SK-N-SH treated with all-trans-retinoic acid at 6 μM for 48 hours (cell line): ENCODE data around the gene RAB11FIP4.

ENCODE experiments used
- ATAC-seq: fragments of 200-7000 bp; cut with Tn5 transposase; 3 replicates; pipeline ENCODE4 v1.9.1; 2020; ENCODE audit warnings: mild to moderate bottlenecking, moderate library complexity
- ARNTL ChIP-seq: fragments of 450-650 bp; formaldehyde crosslinking; IDR thresholded peaks from 2 replicates; pipeline ENCODE4 v1.5.0; 2020; ENCODE audit warnings: low read depth, mild to moderate bottlenecking, moderate library complexity, borderline replicate concordance
- BACH2 ChIP-seq: fragments of 250-450 bp; sonication (Bioruptor Pico); IDR thresholded peaks from 2 replicates; pipeline ENCODE4 v1.9.0; 2021; ENCODE audit warnings: mild to moderate bottlenecking, borderline replicate concordance
- CREB5 ChIP-seq: fragments of 250-450 bp; sonication (Bioruptor Pico); IDR thresholded peaks from 2 replicates; pipeline ENCODE4 v1.5.1; 2020; ENCODE audit warnings: low read depth, mild to moderate bottlenecking, moderate library complexity
- CSDC2 ChIP-seq: fragments of 250-450 bp; sonication (Bioruptor Pico); IDR thresholded peaks from 2 replicates; pipeline ENCODE4 v1.5.0; 2020; ENCODE audit warnings: mild to moderate bottlenecking, moderate library complexity
- CSRNP3 ChIP-seq: fragments of 250-450 bp; sonication (Bioruptor Pico); IDR thresholded peaks from 2 replicates; pipeline ENCODE4 v1.5.1; 2021; ENCODE audit warnings: mild to moderate bottlenecking, moderate library complexity
- GLIS3 ChIP-seq: fragments of 250-450 bp; sonication (Bioruptor Pico); IDR thresholded peaks from 2 replicates; pipeline ENCODE4 v1.5.0; 2020; ENCODE audit warnings: mild to moderate bottlenecking, moderate library complexity
- ISL1 ChIP-seq: fragments of 250-450 bp; sonication (Bioruptor Pico); IDR thresholded peaks from 2 replicates; pipeline ENCODE4 v2.1.2; 2022; ENCODE audit warnings: mild to moderate bottlenecking, moderate library complexity
- OSR1 ChIP-seq: fragments of 250-450 bp; sonication (Bioruptor Pico); IDR thresholded peaks from 2 replicates; pipeline ENCODE4 v1.8.0; 2022; ENCODE audit warnings: moderate library complexity, mild to moderate bottlenecking, inconsistent platforms
- PATZ1 ChIP-seq: fragments of 250-450 bp; sonication (Bioruptor Pico); IDR thresholded peaks from 2 replicates; pipeline ENCODE4 v1.8.0; 2020; ENCODE audit warnings: mild to moderate bottlenecking, moderate library complexity, borderline replicate concordance
- POU6F1 ChIP-seq: fragments of 250-450 bp; sonication (Bioruptor Pico); IDR thresholded peaks from 2 replicates; pipeline ENCODE4 v1.8.0; 2021; ENCODE audit warnings: low read depth, mild to moderate bottlenecking, moderate library complexity, borderline replicate concordance
- PPARA ChIP-seq: fragments of 250-450 bp; sonication (Bioruptor Pico); IDR thresholded peaks from 2 replicates; pipeline ENCODE4 v1.5.0; 2020; ENCODE audit warnings: mild to moderate bottlenecking, borderline replicate concordance
- RARB ChIP-seq: fragments of 250-450 bp; sonication (Bioruptor Pico); IDR thresholded peaks from 2 replicates; pipeline ENCODE4 v1.8.0; 2021; ENCODE audit warnings: mild to moderate bottlenecking, moderate library complexity
- SNAI2 ChIP-seq: fragments of 250-450 bp; sonication (Bioruptor Pico); IDR thresholded peaks from 2 replicates; pipeline ENCODE4 v1.5.0; 2020; ENCODE audit warnings: mild to moderate bottlenecking, moderate library complexity
- TCF4 ChIP-seq: fragments of 250-450 bp; sonication (Bioruptor Pico); IDR thresholded peaks from 2 replicates; pipeline ENCODE4 v1.8.0; 2021; ENCODE audit warnings: mild to moderate bottlenecking, moderate library complexity, borderline replicate concordance
- TOX ChIP-seq: fragments of 250-450 bp; sonication (Bioruptor Pico); IDR thresholded peaks from 2 replicates; pipeline ENCODE4 v1.8.0; 2021; ENCODE audit warnings: mild to moderate bottlenecking, moderate library complexity, borderline replicate concordance
- TSHZ2 ChIP-seq: fragments of 250-450 bp; sonication (Bioruptor Pico); IDR thresholded peaks from 2 replicates; pipeline ENCODE4 v1.5.0; 2020; ENCODE audit warnings: mild to moderate bottlenecking, moderate library complexity
- ZC3H10 ChIP-seq: fragments of 250-450 bp; sonication (Bioruptor Pico); IDR thresholded peaks from 2 replicates; pipeline ENCODE4 v1.5.1; 2021; ENCODE audit warnings: mild to moderate bottlenecking, moderate library complexity
- ZFP3 ChIP-seq: fragments of 250-450 bp; sonication (Bioruptor Pico); IDR thresholded peaks from 2 replicates; pipeline ENCODE4 v1.5.0; 2020; ENCODE audit warnings: mild to moderate bottlenecking, moderate library complexity
- ZFP30 ChIP-seq: fragments of 450-650 bp; formaldehyde crosslinking; IDR thresholded peaks from 2 replicates; pipeline ENCODE4 v1.5.0; 2022; ENCODE audit warnings: mild to moderate bottlenecking, moderate library complexity
- ZNF565 ChIP-seq: fragments of 450-650 bp; formaldehyde crosslinking; conservative IDR thresholded peaks from 2 replicates; pipeline ENCODE4 v1.5.0; 2020; ENCODE audit warnings: low read depth, mild to moderate bottlenecking, moderate library complexity
- ZNF70 ChIP-seq: fragments of 450-650 bp; formaldehyde crosslinking; IDR thresholded peaks from 2 replicates; pipeline ENCODE4 v1.5.0; 2020; ENCODE audit warnings: mild to moderate bottlenecking, moderate library complexity
- ZNF8 ChIP-seq: fragments of 450-650 bp; formaldehyde crosslinking; IDR thresholded peaks from 2 replicates; pipeline ENCODE4 v1.5.0; 2020; ENCODE audit warnings: mild to moderate bottlenecking, moderate library complexity

The RAB11FIP4 gene

GRCh38 chr17:31394544-31394943, 3.1 kb downstream of the RAB11FIP4 start:
- 0 out of 3 replicates have a peak, but pooled peaks have one; percentile 32 for ATAC-seq
- TF ChIP-seq ISL1 (CRISPR knock-in tag): no peak
- no peak for TF ChIP-seq ZC3H10
- no peak for TF ChIP-seq ARNTL (CRISPR knock-in tag)
- no peak for TF ChIP-seq TCF4 (CRISPR knock-in tag)
- no peak for TF ChIP-seq CSRNP3 (CRISPR knock-in tag)
- no peak for TF ChIP-seq ZFP3
- TF ChIP-seq TOX (CRISPR knock-in tag): no peak
- no peak for TF ChIP-seq ZNF70 (CRISPR knock-in tag)
- TF ChIP-seq PPARA (CRISPR knock-in tag): no peak
- no peak for TF ChIP-seq CSDC2 (CRISPR knock-in tag)
- TF ChIP-seq PATZ1: no peak
- no peak for TF ChIP-seq ZFP30
- no peak for TF ChIP-seq ZNF565 (CRISPR knock-in tag)
- no peak for TF ChIP-seq RARB
- no peak for TF ChIP-seq OSR1 (CRISPR knock-in tag)

GRCh38 chr17:31397256-31397939, 5.9 kb downstream of the RAB11FIP4 start:
- TF ChIP-seq GLIS3 (CRISPR knock-in tag) (no peak), SNAI2 (CRISPR knock-in tag) (no peak), TCF4 (CRISPR knock-in tag) (no peak), ZNF8 (CRISPR knock-in tag) (no peak), CSRNP3 (CRISPR knock-in tag) (no peak), ARNTL (CRISPR knock-in tag) (no peak), ZFP30 (no peak), ZC3H10 (no peak), BACH2 (CRISPR knock-in tag) (no peak), RARB (no peak), TOX (CRISPR knock-in tag) (no peak), ISL1 (CRISPR knock-in tag) (no peak)
- no peak for ATAC-seq

- no peak for TF ChIP-seq TSHZ2 (CRISPR knock-in tag)
- no peak for TF ChIP-seq TOX (CRISPR knock-in tag)
- no peak for TF ChIP-seq POU6F1 (CRISPR knock-in tag)
- TF ChIP-seq CREB5 (CRISPR knock-in tag): no peak
- TF ChIP-seq CSDC2 (CRISPR knock-in tag): no peak
- no peak for TF ChIP-seq TCF4 (CRISPR knock-in tag)
- TF ChIP-seq PPARA (CRISPR knock-in tag): no peak
- TF ChIP-seq CSRNP3 (CRISPR knock-in tag): no peak
- TF ChIP-seq OSR1 (CRISPR knock-in tag): no peak
- TF ChIP-seq GLIS3 (CRISPR knock-in tag): no peak
- TF ChIP-seq ZNF8 (CRISPR knock-in tag): no peak
- TF ChIP-seq ZFP30: no peak
- no peak for TF ChIP-seq RARB
- TF ChIP-seq, all 23 proteins: peak for 0
- no peak for ATAC-seq
These were observed 7.2 kb downstream of the RAB11FIP4 start for GRCh38 chr17:31398381-31399311.
